GM04503 (cell line): ENCODE results near the gene GDPD5.

ENCODE experiments used
- DNase-seq: peaks from one replicate; pipeline ENCODE4 v3.0.0-alpha.2; 2012; ENCODE audit warnings: low read depth

GDPD5 gene

GRCh38 chr11:75557666-75558494 is 32.1 kb upstream of the GDPD5 start:
- peak; percentile 85 for DNase-seq

GRCh38 chr11:75556275-75556674 is 30.5 kb upstream of the GDPD5 start:
- DNase-seq, result no peak

- DNase-seq, result no peak
These were observed 29.5 kb upstream of the GDPD5 start for GRCh38 chr11:75555079-75555811.

DNA sequence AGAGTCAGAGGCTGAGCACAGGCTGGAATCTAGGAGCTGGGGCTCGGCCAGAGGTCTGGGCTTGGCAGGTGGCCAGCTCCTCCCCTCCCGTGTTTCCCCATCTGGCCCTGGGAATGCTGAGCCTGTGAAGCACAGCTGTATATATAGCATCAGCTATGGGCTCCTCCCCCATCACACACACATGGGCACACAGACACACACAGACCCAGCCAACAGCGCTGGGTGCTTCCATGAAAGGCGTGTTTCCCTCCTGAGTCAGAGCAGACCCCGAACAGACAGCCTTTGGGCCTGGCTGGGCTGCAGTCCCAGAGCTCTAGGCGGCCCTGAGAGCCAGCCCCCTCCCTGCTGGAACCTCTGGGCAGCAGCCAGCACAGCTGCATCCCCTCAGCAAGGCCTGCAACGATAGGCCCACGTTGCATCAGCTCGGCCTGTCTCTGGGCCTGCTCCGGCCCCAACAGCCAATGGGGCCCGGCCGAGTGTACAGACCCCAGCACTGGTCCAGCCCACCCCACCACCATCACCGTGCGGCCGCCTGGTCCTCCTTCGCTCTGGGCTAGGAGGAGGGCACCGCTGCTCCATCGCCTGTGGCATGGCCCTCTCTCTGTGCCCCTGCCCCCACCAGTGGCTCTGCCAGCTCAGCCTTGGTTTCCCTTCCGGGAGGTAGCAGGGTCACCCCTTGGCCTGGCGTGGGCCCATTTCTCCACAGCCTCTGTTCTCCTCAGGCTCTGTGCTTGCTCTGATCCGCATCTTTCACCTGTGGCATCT is 28.7 kb upstream of the GDPD5 start:
- DNase-seq, result peak; percentile 97

DNA sequence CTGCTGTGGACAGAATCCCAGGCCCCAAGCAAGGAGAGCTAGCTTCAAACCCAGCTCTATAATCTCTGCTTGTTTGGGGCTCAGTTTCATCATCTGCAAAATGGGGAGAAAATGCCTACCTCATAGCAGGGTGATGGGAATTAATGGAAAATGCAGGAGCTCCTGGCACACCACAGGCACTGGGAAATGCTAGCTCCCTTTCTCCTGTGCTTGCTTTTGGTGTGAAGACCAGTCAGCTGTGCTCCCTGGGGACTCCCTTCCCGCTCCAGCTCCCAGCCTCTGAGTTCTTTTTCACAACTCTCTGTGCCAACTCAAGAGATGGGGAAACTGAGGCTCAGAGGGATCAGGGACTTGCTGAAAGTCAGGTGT is 28.1 kb upstream of the GDPD5 start:
- no peak for DNase-seq

DNA sequence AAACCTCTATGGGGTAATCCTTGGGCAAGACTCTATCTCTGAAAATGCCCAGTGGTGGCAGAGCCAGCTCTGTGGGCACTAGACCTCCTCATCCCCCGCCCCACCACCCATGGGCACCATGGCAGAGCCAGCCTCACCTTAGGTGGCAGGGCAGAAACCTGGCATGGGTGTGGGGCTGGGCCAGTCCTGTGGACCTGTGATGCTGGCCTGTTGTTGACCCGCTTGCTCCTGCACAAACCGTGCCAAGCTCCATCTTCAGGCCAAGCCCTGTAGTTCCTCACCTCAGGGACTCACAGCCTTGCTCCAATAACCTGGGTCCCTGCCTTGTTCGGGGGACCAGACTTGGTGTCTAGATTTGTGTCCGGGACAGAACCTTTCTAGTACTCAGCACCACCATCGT is 27.4 kb upstream of the GDPD5 start:
- DNase-seq, result no peak

GRCh38 chr11:75549370-75549958 is 23.7 kb upstream of the GDPD5 start:
- no peak for DNase-seq

GRCh38 chr11:75548595-75549272 is 23.0 kb upstream of the GDPD5 start:
- no peak for DNase-seq

GRCh38 chr11:75547617-75548058 is 21.9 kb upstream of the GDPD5 start:
- no peak for DNase-seq

DNA sequence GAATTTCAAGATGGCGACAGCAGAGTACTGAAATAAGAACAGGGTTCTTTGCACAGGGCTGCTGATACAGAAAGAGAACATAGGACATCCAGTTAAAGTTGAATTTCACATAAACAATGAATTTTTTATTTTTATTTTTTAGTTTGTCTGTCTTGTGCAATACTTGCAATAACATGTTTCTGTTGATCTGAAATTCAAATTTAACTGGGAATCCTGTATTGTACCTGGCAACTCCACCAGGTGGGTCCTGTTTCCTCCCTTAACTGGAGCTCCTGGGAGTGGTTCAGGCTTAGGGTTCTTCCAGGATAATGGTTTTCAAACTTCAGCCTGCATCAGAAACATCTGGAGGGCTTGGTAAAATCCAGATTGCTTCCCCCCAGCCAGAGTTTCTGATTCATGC is 21.4 kb upstream of the GDPD5 start:
- DNase-seq, result no peak

DNA sequence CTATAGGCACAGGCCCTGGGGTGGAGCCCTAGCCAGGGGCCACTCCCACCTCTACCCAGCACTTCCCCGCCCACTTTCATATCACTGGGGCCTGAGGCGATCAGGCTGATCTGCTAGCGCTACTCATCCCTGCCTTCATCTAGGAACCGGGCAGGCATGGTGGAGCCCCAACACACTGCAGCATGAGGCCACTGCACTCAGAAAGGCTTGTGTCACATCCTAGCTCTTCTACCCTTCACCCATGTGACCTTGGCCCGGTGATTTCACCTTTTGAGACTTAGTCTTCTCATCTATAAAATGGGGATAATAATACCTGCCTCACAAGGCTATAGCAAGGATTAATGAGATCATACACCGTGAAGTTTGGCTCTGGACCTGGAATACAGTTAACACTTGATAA is 18.1 kb upstream of the GDPD5 start:
- DNase-seq, result no peak

DNA sequence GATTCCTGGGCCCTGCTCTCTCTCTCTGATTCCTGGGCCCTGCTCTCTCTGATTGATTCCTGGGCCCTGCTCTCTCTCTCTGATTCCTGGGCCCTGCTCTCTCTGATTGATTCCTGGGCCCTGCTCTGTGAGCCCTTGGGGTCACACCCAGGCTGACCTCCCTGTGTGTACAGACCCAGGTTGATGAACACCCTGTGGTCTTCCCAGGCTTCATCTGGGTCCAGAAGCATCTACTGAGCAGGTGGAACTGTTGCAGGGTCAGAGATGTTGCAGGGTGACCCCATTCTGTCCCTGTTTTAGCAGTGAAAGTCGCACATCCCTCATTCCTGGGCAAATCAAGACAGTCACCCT is 16.3 kb upstream of the GDPD5 start:
- DNase-seq, result no peak

- no peak for DNase-seq
These were observed 15.7 kb upstream of the GDPD5 start for GRCh38 chr11:75541193-75542087.

DNA sequence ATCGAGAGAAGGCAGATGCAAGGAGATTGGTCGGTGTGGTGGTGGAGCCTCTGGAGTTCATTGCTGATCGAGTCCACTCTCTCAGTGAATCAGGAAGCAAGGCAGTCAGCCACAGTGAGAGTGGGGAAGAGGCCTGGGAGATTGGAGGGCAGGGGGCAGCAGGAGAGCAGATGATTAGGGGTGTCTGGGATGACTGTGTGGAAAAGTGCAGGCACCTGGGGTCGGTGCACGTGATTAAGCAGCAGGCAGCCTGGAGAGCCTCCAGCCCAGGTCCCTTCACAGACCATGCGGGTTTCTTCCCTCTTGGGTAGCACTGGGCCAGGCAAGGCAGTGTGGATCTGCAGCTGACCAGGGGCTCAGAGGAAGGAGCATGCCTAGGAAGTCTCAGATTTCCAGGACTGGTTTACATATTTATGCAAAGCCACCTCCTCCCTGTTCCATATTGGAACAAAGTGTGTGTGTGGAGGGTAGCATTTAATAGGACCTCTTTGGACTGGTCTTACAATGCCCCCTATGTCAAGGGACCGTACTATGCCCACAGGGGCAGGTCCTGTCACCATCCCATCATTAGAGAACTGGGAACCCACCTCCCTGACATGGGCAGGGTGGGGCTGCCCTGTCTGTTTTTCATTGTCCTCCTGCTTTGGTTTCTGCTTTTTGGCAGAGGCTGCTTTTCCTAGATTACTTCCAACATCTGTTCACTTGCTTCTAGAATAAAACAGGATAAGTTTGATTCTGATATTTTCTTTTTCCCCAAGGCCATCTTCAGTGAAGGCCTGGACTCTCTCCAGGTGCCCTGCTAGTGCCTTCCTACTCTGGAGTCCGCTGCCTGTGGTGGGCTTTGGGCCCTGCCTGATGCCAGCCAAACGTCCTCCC is 14.0 kb upstream of the GDPD5 start:
- no peak for DNase-seq

DNA sequence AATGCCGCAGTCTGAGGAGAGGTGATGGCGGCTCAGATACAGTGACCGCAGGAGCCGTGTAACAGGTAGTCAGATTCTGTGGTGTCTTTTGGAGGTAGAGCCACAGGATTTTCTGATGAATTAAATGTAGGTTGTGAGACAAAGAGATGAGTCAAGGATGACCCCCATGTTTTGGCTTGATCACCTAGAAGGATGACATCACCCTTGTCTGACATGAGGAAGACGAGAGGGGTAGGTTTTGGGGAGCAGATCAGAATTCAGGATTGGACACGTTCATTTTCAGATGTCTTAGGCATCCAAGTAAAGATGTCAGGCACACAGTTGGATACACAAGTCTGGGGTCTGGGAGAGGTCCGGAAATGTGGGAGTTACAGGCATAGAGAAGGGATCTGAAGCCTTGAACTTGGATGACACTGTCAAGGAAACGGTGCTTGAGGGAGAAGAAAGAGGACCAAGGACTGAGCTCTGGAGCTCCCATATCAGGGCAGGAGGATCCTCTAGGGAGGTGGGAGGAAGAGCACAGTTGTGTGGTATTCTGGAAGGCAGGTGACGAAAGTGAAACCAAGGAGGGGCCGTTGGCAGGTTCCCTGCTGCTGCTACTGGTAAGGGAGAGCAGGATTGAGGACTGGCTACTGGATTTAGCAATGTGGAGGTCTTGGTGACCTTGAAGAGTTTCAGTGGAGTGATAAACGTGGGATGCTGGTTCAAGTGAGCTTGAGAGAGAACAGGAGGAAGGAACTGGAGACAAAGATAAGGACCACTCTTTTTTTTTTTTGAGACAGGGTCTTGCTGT is 12.6 kb upstream of the GDPD5 start:
- DNase-seq, result no peak

- no peak for DNase-seq
These were observed 12.0 kb upstream of the GDPD5 start for GRCh38 chr11:75537740-75538139.

DNA sequence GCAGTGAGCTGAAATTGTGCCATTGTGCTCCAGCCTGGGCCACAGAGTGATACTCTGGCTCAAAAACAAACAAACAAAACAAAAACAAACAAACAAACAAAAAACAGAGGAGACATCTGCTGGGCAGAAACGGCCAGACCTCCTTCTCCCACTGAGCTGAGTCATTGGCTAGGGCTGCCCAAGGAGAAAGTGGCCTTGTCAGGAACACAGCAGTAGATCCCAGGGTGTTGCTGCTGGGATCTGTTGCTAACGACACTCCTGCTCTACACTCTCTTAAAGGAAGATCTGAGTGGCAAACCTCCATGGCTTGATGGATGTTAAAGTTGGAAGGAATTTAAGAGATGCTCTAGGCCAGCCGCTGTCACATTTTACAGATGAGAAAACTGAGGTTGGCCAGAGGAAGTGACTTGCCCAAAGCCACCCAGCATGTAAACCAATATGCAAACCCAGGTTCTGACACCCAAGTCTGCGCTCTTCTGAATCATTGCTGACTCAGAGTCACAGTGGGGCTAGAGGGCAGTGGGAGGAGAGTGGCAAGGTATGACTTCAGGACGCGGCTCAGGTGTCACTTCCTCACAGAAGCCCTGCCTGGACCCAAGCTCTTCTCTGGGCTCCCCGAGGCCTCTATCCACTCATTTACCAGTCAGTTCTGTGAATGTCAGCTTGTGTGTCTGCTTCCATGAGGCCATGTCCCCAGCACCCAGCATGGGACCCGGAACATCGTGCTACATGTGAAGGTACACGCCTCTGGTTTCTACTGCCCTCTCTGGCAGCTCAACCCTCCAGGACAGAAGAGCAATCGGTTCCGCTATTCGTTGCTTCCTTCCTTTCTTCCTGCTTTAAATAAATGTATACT is 11.3 kb upstream of the GDPD5 start:
- DNase-seq, result no peak

- no peak for DNase-seq
These were observed 9.3 kb upstream of the GDPD5 start for GRCh38 chr11:75535071-75535470.
